ENCODE data around the gene GFAP. TPM values are rescaled to one million over a fixed set of nuclear protein-coding genes. Genes with fewer than 3 reads are reported as not detected.

The GFAP gene
- total and polyA plus RNA-seq, 2 donors (not counting 1 experiment from before 2014, with no cell fraction given), result 0.31 to 1.3 TPM

- no peak overlapping the region for H2AFZ ChIP-seq (ENCODE audit: low read length)
- no peaks in the 10 kb centered on the region for H3K36me3 ChIP-seq (ENCODE audit: control insufficient read depth, insufficient read depth, low read length)
- H3K27ac ChIP-seq (ENCODE audit: insufficient read depth, low read length), result no peak overlapping the region
- no peaks in the 10 kb centered on the region for H3K27me3 ChIP-seq (ENCODE audit: control insufficient read depth, insufficient read depth, low read length)
- no peak overlapping the region for H3K4me3 ChIP-seq (replicated peaks in 1 of 4; ENCODE audit: control extremely low read depth in 1 of 4, insufficient read depth in 1 of 4, low read depth in 3 of 4, low read length in 4 of 4)
- no peaks in the 10 kb centered on the region for H4K20me1 ChIP-seq (ENCODE audit: control insufficient read depth, extremely low read depth, insufficient read depth, low read length)
- no peaks in the 10 kb centered on the region for H3K9me3 ChIP-seq (ENCODE audit: control insufficient read depth, insufficient read depth, low read depth, low read length)
- H3K9ac ChIP-seq (ENCODE audit: insufficient read depth, low read length), result no peak overlapping the region
- no peak for DNase-seq (ENCODE audit: low read depth in 2 of 2)
- no peak for TF ChIP-seq CTCF (conservative IDR thresholded peaks at IDR 0.05 in 1 of 2, IDR thresholded peaks at IDR 0.05 in 1 of 2; ENCODE audit: low read depth in 1 of 2, low read length in 2 of 2)
- TF ChIP-seq EZH2 (IDR thresholded peaks at IDR 0.05; ENCODE audit: low read length, missing control alignments), result no peak
- H3K4me2 ChIP-seq (ENCODE audit: extremely low read depth, insufficient read depth, low read length), result no peak overlapping the region
- H3K4me1 ChIP-seq (ENCODE audit: control insufficient read depth, extremely low read depth, insufficient read depth, low read length), result peaks cover 33% of the 10 kb centered on the region
- no peaks in the 10 kb centered on the region for H3K79me2 ChIP-seq (ENCODE audit: control insufficient read depth, insufficient read depth, low read length)
Observed at GRCh38 chr17:44904001-44904984, 11.0 kb downstream of the GFAP start.

DNA sequence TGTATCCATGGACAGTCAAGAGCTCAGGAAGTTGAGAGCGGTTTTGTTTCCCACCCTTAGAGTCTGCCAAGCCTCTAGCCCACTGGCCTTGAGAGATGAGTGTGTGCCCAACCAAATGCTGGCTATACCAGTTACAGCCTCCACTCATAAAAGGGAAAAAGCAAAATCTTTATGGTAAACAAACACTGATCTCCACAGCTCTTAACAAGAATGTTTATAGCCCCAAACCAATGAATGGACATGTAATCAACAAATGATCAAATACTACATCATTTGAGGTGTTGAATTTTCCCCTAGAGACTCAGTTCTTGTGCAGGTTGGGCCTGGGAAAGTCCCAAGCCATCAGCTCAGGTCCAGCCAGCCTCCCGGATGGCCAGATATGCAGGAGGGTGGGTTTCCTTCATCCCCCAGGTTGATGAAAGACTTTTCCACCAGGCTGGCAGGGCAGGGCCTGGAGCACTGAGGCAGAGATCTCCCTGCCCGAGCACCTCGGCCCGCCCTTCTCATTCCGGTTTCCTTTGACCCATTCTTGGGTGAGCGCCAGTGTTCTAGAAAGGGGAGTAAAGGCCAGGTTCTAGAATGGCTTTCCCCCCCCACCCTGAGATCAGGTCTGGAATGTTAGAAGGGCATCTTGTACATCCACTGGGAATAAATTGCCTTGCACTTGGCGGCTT, 12.2 kb downstream of the GFAP start:
- TF ChIP-seq CTCF (conservative IDR thresholded peaks at IDR 0.05 in 1 of 2, IDR thresholded peaks at IDR 0.05 in 1 of 2; ENCODE audit: low read depth in 1 of 2, low read length in 2 of 2), result no peak
- no peak for TF ChIP-seq EZH2 (IDR thresholded peaks at IDR 0.05; ENCODE audit: low read length, missing control alignments)
- no peaks in the 10 kb centered on the region for H4K20me1 ChIP-seq (ENCODE audit: control insufficient read depth, extremely low read depth, insufficient read depth, low read length)
- H3K9me3 ChIP-seq (ENCODE audit: control insufficient read depth, insufficient read depth, low read depth, low read length), result no peaks in the 10 kb centered on the region
- no peaks in the 10 kb centered on the region for H3K27me3 ChIP-seq (ENCODE audit: control insufficient read depth, insufficient read depth, low read length)
- H3K9ac ChIP-seq (ENCODE audit: insufficient read depth, low read length), result no peak overlapping the region
- peaks cover 33% of the 10 kb centered on the region for H3K4me1 ChIP-seq (ENCODE audit: control insufficient read depth, extremely low read depth, insufficient read depth, low read length)
- H2AFZ ChIP-seq (ENCODE audit: low read length), result no peak overlapping the region
- no peak overlapping the region for H3K27ac ChIP-seq (ENCODE audit: insufficient read depth, low read length)
- DNase-seq (ENCODE audit: low read depth in 2 of 2), result no peak
- no peak overlapping the region for H3K4me3 ChIP-seq (replicated peaks in 1 of 4; ENCODE audit: control extremely low read depth in 1 of 4, insufficient read depth in 1 of 4, low read depth in 3 of 4, low read length in 4 of 4)
- peaks cover 11% of the 10 kb centered on the region for H3K79me2 ChIP-seq (ENCODE audit: control insufficient read depth, insufficient read depth, low read length)
- H3K36me3 ChIP-seq (ENCODE audit: control insufficient read depth, insufficient read depth, low read length), result no peaks in the 10 kb centered on the region
- H3K4me2 ChIP-seq (ENCODE audit: extremely low read depth, insufficient read depth, low read length), result no peak overlapping the region

- Histone ChIP-seq H4K20me1 (ENCODE audit: control insufficient read depth, extremely low read depth, insufficient read depth, low read length) (no peaks in the 10 kb centered on the region), H3K9me3 (ENCODE audit: control insufficient read depth, insufficient read depth, low read depth, low read length) (no peaks in the 10 kb centered on the region), H2AFZ (ENCODE audit: low read length) (no peak overlapping the region), H3K36me3 (ENCODE audit: control insufficient read depth, insufficient read depth, low read length) (no peaks in the 10 kb centered on the region), H3K79me2 (ENCODE audit: control insufficient read depth, insufficient read depth, low read length) (peaks cover 20% of the 10 kb centered on the region), H3K4me2 (ENCODE audit: extremely low read depth, insufficient read depth, low read length) (no peak overlapping the region), H3K4me1 (ENCODE audit: control insufficient read depth, extremely low read depth, insufficient read depth, low read length) (peaks cover 33% of the 10 kb centered on the region), H3K27ac (ENCODE audit: insufficient read depth, low read length) (no peak overlapping the region), H3K4me3 (replicated peaks in 1 of 4; ENCODE audit: control extremely low read depth in 1 of 4, insufficient read depth in 1 of 4, low read depth in 3 of 4, low read length in 4 of 4) (no peak overlapping the region), H3K9ac (ENCODE audit: insufficient read depth, low read length) (no peak overlapping the region), H3K27me3 (ENCODE audit: control insufficient read depth, insufficient read depth, low read length) (no peaks in the 10 kb centered on the region)
- TF ChIP-seq EZH2 (IDR thresholded peaks at IDR 0.05; ENCODE audit: low read length, missing control alignments) (no peak), CTCF (conservative IDR thresholded peaks at IDR 0.05 in 1 of 2, IDR thresholded peaks at IDR 0.05 in 1 of 2; ENCODE audit: low read depth in 1 of 2, low read length in 2 of 2) (no peak)
- DNase-seq (ENCODE audit: low read depth in 2 of 2), result no peak
Observed at GRCh38 chr17:44902135-44902760, 13.1 kb downstream of the GFAP start.
